Measurements from ENCODE around the gene EHBP1. TPM values are rescaled to one million over a fixed set of nuclear protein-coding genes. Genes with fewer than 3 reads are reported as not detected.
A peak's percentile ranks its signal among the peaks of the same experiment; 100 is the strongest.

EHBP1 gene
- total and polyA plus RNA-seq, 2 experiments from 2014 or later = 27.2 to 47.9 TPM

DNA sequence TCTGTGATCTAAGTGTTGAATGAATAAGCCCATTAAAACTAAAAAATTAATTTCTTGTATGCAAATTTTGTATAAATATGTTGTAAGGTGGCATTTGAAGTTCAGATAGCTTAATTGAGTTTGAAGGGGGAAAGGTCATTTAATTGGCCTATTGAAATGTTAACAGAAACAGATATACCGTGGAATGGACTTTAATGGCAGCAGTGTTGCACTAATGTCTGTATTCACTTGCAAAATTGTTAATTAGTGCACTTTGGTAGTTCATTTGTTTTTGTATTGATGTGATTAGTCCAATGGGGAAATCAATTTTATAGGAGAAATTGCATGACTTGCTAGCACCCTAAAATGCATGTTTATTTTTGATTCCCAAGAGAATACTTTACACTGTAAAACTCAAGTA, 303.3 kb downstream of the EHBP1 start:
- peaks cover 54% of the 10 kb centered on the region for H3K4me1 ChIP-seq (ENCODE audit: insufficient read depth)
- no peaks in the 10 kb centered on the region for H3K27me3 Mint-ChIP-seq (ENCODE audit: insufficient read depth, low read depth, poor library complexity)
- H3K27ac ChIP-seq (ENCODE audit: low read depth) = no peak overlapping the region
- H3K79me2 ChIP-seq (replicated peaks; ENCODE audit: insufficient read depth) = no peaks in the 10 kb centered on the region
- peak overlapping the region; percentile 3; the same call in 1 of the 2 replicates for H3K4me3 ChIP-seq
- no peaks in the 10 kb centered on the region for H3K36me3 Mint-ChIP-seq (ENCODE audit: low read depth)
- 0 out of 2 replicates have a peak overlapping the region, but pooled peaks have one; percentile 72 for H3K27ac Mint-ChIP-seq
- no peaks in the 10 kb centered on the region for H3K9me2 ChIP-seq (ENCODE audit: insufficient read depth)
- ATAC-seq (no peak), DNase-seq (ENCODE audit: low spot score) (no peak)
- no peaks in the 10 kb centered on the region for H4K20me1 ChIP-seq (replicated peaks; ENCODE audit: insufficient read depth)
- TF ChIP-seq NANOG (IDR thresholded peaks at IDR 0.05; ENCODE audit: borderline replicate concordance) (peak; percentile 97), CTCF (conservative IDR thresholded peaks at IDR 0.05; ENCODE audit: low read depth in 2 of 2) (no peak)
- H3K4me1 Mint-ChIP-seq = peaks cover 48% of the 10 kb centered on the region
- no peaks in the 10 kb centered on the region for H3K27me3 ChIP-seq (ENCODE audit: insufficient read depth)
- H3K4me2 ChIP-seq = peak overlapping the region; percentile 64
- no peaks in the 10 kb centered on the region for H3K36me3 ChIP-seq (ENCODE audit: insufficient read depth)
- no peak overlapping the region for H3K4me3 Mint-ChIP-seq
- H3K9me3 Mint-ChIP-seq = no peaks in the 10 kb centered on the region
- H3F3A ChIP-seq (replicated peaks; ENCODE audit: low read depth) = no peaks in the 10 kb centered on the region
- H2AFZ ChIP-seq = no peak overlapping the region

- Mint-ChIP-seq H3K4me3 (no peak overlapping the region), H3K4me1 (peaks cover 50% of the 10 kb centered on the region), H3K27ac (peak overlapping the region; percentile 38; the same call in 1 of the 2 replicates), H3K27me3 (ENCODE audit: insufficient read depth, low read depth, poor library complexity) (no peaks in the 10 kb centered on the region), H3K36me3 (ENCODE audit: low read depth) (no peaks in the 10 kb centered on the region), H3K9me3 (no peaks in the 10 kb centered on the region)
- TF ChIP-seq, protein P1, sequence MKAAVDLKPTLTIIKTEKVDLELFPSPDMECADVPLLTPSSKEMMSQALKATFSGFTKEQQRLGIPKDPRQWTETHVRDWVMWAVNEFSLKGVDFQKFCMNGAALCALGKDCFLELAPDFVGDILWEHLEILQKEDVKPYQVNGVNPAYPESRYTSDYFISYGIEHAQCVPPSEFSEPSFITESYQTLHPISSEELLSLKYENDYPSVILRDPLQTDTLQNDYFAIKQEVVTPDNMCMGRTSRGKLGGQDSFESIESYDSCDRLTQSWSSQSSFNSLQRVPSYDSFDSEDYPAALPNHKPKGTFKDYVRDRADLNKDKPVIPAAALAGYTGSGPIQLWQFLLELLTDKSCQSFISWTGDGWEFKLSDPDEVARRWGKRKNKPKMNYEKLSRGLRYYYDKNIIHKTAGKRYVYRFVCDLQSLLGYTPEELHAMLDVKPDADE (IDR thresholded peaks at IDR 0.05) = no peak
- peaks cover 56% of the 10 kb centered on the region for H3K4me1 ChIP-seq (ENCODE audit: insufficient read depth)
- no peaks in the 10 kb centered on the region for H3K9me2 ChIP-seq (ENCODE audit: insufficient read depth)
- DNase-seq (ENCODE audit: low spot score) = no peak
- no peaks in the 10 kb centered on the region for H3F3A ChIP-seq (replicated peaks; ENCODE audit: low read depth)
- no peak overlapping the region for H3K4me3 ChIP-seq
- no peak overlapping the region for H2AFZ ChIP-seq
- ATAC-seq = no peak
- no peak overlapping the region for H3K27ac ChIP-seq (ENCODE audit: low read depth)
- H3K36me3 ChIP-seq (ENCODE audit: insufficient read depth) = no peaks in the 10 kb centered on the region
- no peaks in the 10 kb centered on the region for H3K79me2 ChIP-seq (replicated peaks; ENCODE audit: insufficient read depth)
- no peaks in the 10 kb centered on the region for H4K20me1 ChIP-seq (replicated peaks; ENCODE audit: insufficient read depth)
- H3K27me3 ChIP-seq (ENCODE audit: insufficient read depth) = no peaks in the 10 kb centered on the region
- H3K4me2 ChIP-seq = peak overlapping the region; percentile 64; the same call in 1 of the 2 replicates
Measured at GRCh38 chr2:63009490-63009889, 304.0 kb downstream of the EHBP1 start.

GRCh38 chr2:63012541-63012940, 307.0 kb downstream of the EHBP1 start:
- no peaks in the 10 kb centered on the region for H3K27me3 ChIP-seq (ENCODE audit: insufficient read depth)
- Mint-ChIP-seq H3K27me3 (ENCODE audit: insufficient read depth, low read depth, poor library complexity) (no peaks in the 10 kb centered on the region), H3K9me3 (no peaks in the 10 kb centered on the region), H3K27ac (no peak overlapping the region), H3K4me1 (peaks cover 38% of the 10 kb centered on the region), H3K4me3 (no peak overlapping the region), H3K36me3 (ENCODE audit: low read depth) (no peaks in the 10 kb centered on the region)
- H3K9me2 ChIP-seq (ENCODE audit: insufficient read depth) = no peaks in the 10 kb centered on the region
- no peak overlapping the region for H2AFZ ChIP-seq
- H3K27ac ChIP-seq (ENCODE audit: low read depth) = no peak overlapping the region
- no peaks in the 10 kb centered on the region for H3F3A ChIP-seq (replicated peaks; ENCODE audit: low read depth)
- H4K20me1 ChIP-seq (replicated peaks; ENCODE audit: insufficient read depth) = no peaks in the 10 kb centered on the region
- H3K36me3 ChIP-seq (ENCODE audit: insufficient read depth) = no peaks in the 10 kb centered on the region
- ATAC-seq (no peak), DNase-seq (ENCODE audit: low spot score) (no peak)
- no peak overlapping the region for H3K4me3 ChIP-seq
- no peaks in the 10 kb centered on the region for H3K79me2 ChIP-seq (replicated peaks; ENCODE audit: insufficient read depth)
- no peak overlapping the region for H3K4me2 ChIP-seq
- peaks cover 50% of the 10 kb centered on the region for H3K4me1 ChIP-seq (ENCODE audit: insufficient read depth)
- TF ChIP-seq ZNF462 (CRISPR knock-in tag; IDR thresholded peaks at IDR 0.05) (no peak), NANOG (IDR thresholded peaks at IDR 0.05; ENCODE audit: borderline replicate concordance) (no peak), EZH2 (IDR thresholded peaks at IDR 0.05; ENCODE audit: low read depth, unreplicated experiment) (no peak)

Data from GM23338 (cell line).